Hematopoietic multipotent progenitor cell (in vitro differentiated cells): Measurements from ENCODE around the gene MYO15B. TPM values are rescaled to one million over a fixed set of nuclear protein-coding genes. Genes with fewer than 3 reads are reported as not detected.

Experiments
- DNase-seq, 3 donors: peaks; one replicate each; pipeline ENCODE4 v3.0.0-alpha.2; 2011 to 2015; ENCODE audit warnings: low read depth in 2 of 3, low spot score in 2 of 3
- total RNA-seq: library from RNA; depleted of rRNA; stranded (reverse); fragments of >200 nt; gene quantifications from one replicate; pipeline ENCODE4 v1.2.3, GENCODE V29; 2012

MYO15B gene
- total RNA-seq, 1 donor: 352 TPM

- no peak for DNase-seq
Observed at GRCh38 chr17:75621489-75621888, 33.9 kb downstream of the MYO15B start.

GRCh38 chr17:75622076-75622475, 34.5 kb downstream of the MYO15B start:
- DNase-seq: no peak

GRCh38 chr17:75622771-75623273, 35.2 kb downstream of the MYO15B start:
- DNase-seq: no peak

DNA sequence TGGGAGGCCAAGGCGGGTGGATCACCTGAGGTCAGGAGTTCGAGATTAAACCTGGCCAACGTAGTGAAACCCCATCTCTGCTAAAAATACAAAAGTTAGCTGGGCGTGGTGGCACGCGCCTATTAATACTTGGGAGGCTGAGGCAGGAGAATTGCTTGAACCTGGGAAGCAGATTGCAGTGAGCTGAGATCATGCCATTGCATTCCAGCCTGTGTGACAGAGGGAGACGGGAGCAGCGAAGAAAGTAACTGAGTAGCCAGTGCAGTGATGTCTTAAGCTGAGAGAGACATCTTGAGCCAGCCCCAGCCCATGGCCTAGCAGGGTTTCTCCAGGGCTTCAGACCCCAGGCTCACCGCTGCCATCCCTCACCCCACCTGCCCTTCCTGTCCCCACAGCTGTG, 35.8 kb downstream of the MYO15B start:
- no peak for DNase-seq

GRCh38 chr17:75624021-75624420, 36.4 kb downstream of the MYO15B start:
- no peak for DNase-seq

DNA sequence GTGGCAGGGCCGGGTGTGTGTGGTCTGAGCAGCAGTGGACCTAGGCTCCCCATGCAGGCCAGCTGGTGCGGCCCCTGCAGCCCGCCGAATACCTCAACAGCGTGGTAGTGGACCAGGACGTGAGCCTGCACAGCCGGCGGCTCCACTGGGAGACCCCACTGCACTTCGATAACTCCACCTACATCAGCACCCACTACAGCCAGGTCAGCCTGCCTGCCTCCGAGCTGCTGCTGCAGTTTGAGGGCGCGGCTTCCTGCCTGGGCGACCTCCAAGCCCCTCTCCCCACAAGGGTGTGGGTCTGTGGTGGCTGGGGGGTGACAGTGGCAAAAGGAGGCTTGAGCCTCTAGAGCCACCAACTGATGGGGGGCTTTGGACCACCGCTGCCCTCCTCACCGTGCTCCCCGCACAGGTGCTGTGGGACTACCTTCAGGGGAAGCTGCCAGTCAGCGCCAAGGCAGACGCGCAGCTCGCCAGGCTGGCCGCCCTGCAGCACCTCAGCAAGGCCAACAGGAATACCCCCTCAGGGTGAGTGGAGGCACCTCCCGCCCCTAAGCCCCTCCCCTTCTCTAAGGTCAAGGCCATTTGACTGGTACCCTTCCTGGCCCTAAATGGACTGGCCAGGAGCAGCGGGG, 37.2 kb downstream of the MYO15B start:
- DNase-seq: no peak

DNA sequence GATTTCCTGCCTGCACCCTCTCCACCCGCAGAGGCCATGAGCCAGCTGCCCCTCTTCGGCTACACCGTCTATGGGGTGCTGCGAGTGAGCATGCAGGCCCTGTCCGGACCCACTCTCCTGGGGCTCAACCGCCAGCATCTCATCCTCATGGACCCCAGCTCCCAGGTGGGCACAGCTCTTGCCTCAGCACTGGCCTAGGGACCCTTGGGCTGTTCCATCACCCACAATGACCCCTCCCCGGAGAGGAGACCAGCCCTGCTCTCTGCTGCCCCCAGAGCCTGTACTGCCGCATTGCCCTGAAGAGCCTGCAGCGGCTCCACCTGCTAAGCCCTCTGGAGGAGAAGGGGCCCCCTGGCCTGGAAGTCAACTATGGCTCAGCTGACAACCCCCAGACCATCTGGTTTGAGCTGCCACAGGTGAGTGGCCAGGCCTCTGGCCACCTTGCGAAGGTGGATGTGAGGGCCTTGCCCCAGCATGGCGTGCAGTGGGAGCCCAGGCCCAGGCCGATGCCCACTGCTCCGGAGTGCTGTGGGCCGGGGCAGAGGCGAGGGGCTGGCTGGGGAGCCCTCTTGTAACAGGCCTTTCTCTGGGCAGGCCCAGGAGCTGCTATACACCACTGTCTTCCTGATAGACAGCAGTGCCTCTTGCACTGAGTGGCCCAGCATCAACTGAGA, 38.4 kb downstream of the MYO15B start:
- peak in 2 of 3 donors; percentile 40 to 55 for DNase-seq

GRCh38 chr17:75626496-75627038, 39.0 kb downstream of the MYO15B start:
- no peak for DNase-seq

GRCh38 chr17:75627094-75627493, 39.5 kb downstream of the MYO15B start:
- no peak for DNase-seq

- no peak for DNase-seq
Observed at GRCh38 chr17:75628425-75628824, 40.8 kb downstream of the MYO15B start.

DNA sequence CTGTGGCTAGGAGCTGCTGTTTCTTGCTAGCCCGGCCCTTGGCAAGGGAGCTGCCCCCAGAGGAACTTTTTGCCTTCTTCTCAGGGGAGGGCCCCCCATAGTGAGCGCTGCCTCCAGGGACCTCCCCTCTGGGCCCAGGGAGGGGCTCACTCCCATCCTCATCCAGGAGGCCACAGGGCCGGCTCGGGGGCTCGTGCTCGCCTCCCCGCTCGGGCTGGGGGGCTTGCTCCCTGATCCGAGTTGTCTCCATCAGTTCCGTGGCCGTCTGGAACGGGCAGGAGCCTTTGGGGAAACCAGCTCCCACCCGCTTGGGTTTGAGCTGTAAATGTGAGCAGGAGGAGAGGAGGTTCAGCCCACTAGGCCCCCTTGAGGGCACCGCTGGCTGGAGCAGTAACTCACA, 41.6 kb downstream of the MYO15B start:
- DNase-seq: no peak

- DNase-seq: no peak
Observed at GRCh38 chr17:75630071-75630917, 42.7 kb downstream of the MYO15B start.

DNA sequence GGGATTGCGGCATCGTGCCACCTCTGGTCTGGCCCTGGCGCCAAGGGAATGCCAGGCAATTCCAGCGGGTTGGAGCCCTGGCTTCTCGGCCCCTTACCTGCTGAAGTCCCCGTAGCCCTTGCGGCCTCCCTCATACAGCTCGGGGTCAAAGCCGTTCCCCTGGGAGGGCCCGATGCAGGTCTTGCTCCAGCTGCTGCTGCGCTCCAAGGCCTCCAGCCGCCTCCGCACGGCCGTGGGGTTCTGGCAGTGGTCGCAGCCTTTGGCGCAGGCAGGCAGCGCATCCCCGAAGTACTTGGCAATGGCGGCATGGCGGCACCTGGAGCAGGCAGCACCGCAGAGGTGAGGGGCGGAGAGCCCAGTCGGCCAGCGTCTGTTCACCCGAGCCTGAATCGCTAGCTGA, 43.8 kb downstream of the MYO15B start:
- DNase-seq: no peak

DNA sequence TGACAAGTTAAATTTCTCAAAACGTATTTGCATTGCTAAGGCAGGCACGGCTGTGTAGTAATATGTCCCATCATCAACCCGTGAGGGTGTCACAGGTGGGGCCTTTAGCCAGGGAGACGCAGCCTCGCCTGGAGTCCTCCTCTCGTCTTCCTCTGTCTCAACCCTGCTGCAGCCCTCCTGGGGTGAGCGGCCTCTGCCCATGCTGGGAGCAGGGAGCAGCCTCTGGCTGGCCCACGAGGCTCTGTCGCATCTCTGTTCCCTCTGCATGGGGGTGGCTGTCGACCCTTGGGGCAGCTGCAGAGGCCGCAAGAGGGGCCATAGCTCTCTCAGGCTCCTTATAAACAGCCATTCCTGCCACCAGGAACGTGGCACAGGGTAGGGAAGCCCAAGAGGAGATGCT, 44.8 kb downstream of the MYO15B start:
- no peak for DNase-seq

DNA sequence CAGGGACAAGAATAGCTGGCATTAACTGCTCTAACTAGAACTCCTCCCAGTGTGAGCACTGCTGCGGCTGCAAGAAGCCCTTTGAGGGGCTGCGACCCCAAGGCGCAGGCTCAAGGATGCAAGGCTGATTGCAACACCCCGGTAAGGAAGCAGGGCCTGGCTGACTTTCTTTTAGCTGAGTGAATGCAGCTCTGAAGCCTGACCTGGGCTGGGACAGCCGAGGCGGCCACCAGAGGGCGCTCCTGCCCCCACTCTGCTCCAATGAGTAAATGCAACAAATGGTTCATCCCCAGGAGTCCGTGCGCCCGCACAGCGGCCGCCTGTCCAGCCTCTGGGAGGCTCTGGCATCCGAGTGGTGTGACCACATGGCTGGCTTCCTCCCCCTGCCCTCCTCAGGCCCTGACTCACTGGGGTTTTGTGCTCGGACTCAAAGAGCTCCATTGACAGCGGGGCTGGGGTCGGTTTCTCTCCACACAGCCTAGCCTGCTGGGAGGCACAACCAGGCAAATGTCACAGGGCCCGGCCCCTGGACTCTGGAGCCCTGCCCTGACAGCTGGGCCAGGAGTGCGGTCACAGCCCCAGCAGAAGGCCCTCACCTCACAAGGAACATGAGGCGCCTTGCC, 45.4 kb downstream of the MYO15B start, which contains the start of gene SMIM5:
Gene SMIM5 (plus strand): TSS at position 572 of the 623 bp plus-strand sequence. CDS start 6,768 bp downstream, outside the sequence.
- DNase-seq: peak; percentile 71 to 80 (median 76)

DNA sequence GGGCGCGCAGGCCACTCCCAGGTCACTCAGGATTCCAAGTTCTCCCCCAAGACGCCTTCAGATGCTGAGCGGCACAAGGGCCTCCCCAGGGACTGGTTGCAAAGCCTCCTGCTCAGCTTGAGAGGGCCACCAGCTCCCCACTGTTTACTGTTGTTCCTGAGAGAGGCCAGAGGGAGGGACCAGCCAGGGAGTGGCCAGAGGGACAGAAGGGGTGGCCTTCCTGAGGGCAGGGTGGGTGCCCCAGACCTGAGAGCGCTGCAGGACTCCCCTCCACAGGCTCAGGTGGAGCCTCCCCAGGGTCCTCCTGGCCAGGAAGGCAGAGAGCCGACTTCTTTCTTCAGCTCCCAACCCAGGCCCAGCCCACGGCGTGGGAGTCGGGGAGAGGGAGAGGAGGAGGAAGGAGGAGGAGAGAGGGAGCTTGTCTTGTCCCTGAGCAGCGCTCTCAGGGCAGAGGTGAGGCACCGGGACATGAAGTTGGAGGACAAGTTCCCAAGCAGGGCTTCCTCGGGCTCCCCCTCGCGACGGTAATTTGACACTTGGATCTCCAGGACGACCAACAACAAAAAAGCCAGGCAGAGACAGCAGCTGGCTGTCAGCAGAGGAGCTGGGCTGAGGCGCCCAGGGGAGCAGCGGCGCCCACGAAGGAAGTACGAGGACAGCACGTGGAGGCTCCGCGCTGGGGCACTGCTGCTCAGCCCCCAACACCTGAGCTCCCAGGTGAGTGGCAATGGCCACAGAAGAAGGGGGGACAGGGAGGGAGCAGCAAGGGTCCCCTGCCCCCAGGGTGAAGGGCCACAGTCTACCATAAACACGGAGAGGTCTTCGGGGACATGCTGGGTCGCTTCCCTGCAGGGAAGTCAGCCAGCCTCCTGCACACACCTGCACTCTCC, 46.1 kb downstream of the MYO15B start:
- peak; percentile 17 to 87 (median 82) for DNase-seq

DNA sequence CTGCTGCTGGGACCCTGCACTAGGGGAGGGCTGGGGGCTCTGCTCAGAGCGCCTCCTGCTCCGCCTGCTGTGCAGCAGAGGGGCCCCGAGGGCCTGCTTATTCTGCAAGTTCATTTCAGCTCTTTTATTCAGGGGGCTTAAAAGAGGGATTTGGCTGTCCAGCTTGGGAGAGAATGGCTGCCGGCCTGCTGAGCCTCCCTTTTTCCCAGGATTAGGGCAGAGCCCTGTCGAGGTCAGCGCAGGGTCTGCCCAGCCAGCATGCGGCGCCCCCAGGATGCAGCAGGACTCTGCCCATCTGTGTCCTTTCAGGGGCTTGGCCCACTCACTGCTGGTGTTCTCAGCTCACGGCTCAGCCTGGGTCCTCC, 46.8 kb downstream of the MYO15B start:
- no peak for DNase-seq

GRCh38 chr17:75634754-75635609, 47.4 kb downstream of the MYO15B start:
- no peak for DNase-seq
